ENCODE results near the gene F7. TPM values are rescaled to one million over a fixed set of nuclear protein-coding genes. Genes with fewer than 3 reads are reported as not detected.

The F7 gene
- total RNA-seq, 2 experiments from 2014 or later, result 0.29 to 0.56 TPM

DNA sequence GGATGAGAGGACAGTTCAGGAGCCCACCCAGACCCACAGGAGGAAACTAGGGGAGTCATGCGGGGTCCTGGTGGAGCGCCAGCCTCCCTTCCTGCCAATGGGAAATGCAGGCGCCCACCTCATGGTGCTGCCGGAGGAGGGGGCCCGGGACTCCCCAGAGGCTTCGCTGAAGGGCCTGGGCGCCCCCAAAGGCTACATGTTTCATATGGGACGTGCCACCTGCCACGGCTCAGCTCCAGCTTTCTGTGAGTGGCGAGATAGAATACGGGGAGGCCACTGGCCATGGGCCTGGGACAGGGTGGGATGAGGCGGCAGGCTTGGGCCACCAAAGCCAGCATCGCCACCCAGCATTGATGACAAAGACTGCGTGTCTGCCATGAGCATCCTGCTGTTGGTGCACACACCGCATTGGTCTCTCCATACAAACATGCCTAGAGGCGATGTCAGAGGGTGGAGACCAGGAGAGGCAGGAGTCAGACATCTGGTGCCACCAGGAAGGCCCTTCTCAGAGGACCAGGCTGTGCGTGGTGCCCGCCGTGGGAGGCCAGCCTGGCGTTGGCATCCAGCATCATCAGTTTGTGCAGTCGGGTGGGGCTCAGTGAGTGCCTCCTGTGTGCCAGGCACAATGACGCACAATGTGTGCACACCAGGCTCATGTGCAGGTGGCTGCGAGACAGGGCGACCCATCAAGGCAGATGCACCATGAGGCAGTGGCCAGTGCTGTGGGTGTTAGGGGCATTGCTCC lies 15.8 kb downstream of the F7 start:
- Mint-ChIP-seq H3K4me1 (ENCODE audit: low read depth) (no peaks in the 10 kb centered on the region), H3K27me3 (no peaks in the 10 kb centered on the region), H3K36me3 (no peaks in the 10 kb centered on the region), H3K9me3 (no peaks in the 10 kb centered on the region), H3K4me3 (no peak overlapping the region), H3K27ac (no peak overlapping the region)
- DNase-seq, result no peak
- ChIA-PET POLR2A (no interaction called here), CTCF (no interaction called here)
- intact Hi-C loops (cut with micrococcal nuclease), result no loop called here

DNA sequence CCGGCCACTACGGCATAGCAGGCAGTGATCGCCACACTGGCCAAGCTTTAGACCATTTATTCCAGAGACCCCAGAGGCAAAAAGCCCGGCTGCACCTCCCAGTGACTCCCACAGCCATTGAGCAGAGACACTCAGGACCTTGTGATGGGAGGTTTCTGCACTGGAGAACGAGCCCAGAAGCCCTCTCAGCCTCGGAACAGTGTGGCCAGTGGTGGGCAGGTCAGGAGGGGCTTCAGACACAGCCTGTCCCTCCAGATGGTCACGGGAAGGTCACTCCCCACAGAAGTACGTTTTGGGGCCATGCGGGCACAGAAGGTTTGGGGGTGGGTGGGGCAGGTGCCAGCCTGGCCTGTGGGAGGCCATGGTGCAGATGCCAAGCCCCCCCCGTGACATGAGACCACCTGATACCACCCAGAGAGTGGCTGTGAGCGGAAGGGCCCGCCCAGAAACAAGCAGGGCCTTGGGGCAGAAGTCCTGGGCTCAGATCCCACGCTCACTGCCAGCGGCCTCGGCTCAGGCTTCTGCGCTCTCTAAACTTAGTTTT lies 16.4 kb downstream of the F7 start:
- no peaks in the 10 kb centered on the region for H3K36me3 Mint-ChIP-seq
- DNase-seq, result no peak
- ChIA-PET CTCF (no interaction called here), POLR2A (no interaction called here)
- intact Hi-C loops (cut with micrococcal nuclease), result no loop called here
- H3K27me3 Mint-ChIP-seq, result no peaks in the 10 kb centered on the region
- H3K9me3 Mint-ChIP-seq, result no peaks in the 10 kb centered on the region
- H3K4me1 Mint-ChIP-seq (ENCODE audit: low read depth), result no peaks in the 10 kb centered on the region
- H3K4me3 Mint-ChIP-seq, result no peak overlapping the region
- no peak overlapping the region for H3K27ac Mint-ChIP-seq

- Mint-ChIP-seq H3K4me1 (ENCODE audit: low read depth) (no peaks in the 10 kb centered on the region), H3K36me3 (no peaks in the 10 kb centered on the region), H3K9me3 (no peaks in the 10 kb centered on the region), H3K4me3 (no peak within 1 kb of the TSS), H3K27me3 (peaks cover under 1% of the 10 kb centered on the region), H3K27ac (no peak within 1 kb of the TSS)
- no peak for DNase-seq
- ChIA-PET POLR2A (no interaction called here), CTCF (no interaction called here)
- intact Hi-C loops (cut with micrococcal nuclease), result no loop called here
Observed at GRCh38 chr13:113122550-113123225, 17.1 kb downstream of the F7 start, which contains the start of gene F10. Gene F10, plus strand, starts transcription at chr13:113122799. Its CDS starts 57 bp downstream, at chr13:113122856.

GRCh38 chr13:113123226-113124201 lies 17.9 kb downstream of the F7 start:
- Mint-ChIP-seq H3K9me3 (no peaks in the 10 kb centered on the region), H3K4me1 (ENCODE audit: low read depth) (no peaks in the 10 kb centered on the region), H3K36me3 (no peaks in the 10 kb centered on the region), H3K4me3 (no peak overlapping the region), H3K27me3 (peaks cover 3% of the 10 kb centered on the region), H3K27ac (no peak overlapping the region)
- CTCF ChIA-PET, result no interaction called here
- intact Hi-C loops (cut with micrococcal nuclease), result no loop called here
- DNase-seq, result no peak
- POLR2A ChIA-PET, result no interaction called here

GRCh38 chr13:113124211-113124970 lies 18.8 kb downstream of the F7 start:
- Mint-ChIP-seq H3K4me1 (ENCODE audit: low read depth) (peaks cover 4% of the 10 kb centered on the region), H3K9me3 (no peaks in the 10 kb centered on the region), H3K36me3 (no peaks in the 10 kb centered on the region), H3K27me3 (peaks cover 8% of the 10 kb centered on the region), H3K27ac (no peak overlapping the region), H3K4me3 (no peak overlapping the region)
- intact Hi-C loops (cut with micrococcal nuclease), result no loop called here
- CTCF ChIA-PET, result interaction anchor here (0.6 kb wide), 1 partner anchor 541 kb away, joined by 3 read pairs; no protein-coding TSS in a partner anchor
- DNase-seq, result no peak
- POLR2A ChIA-PET, result no interaction called here

- ChIA-PET CTCF (no interaction called here), POLR2A (no interaction called here)
- Mint-ChIP-seq H3K36me3 (no peaks in the 10 kb centered on the region), H3K4me1 (ENCODE audit: low read depth) (peaks cover 4% of the 10 kb centered on the region), H3K27ac (no peak overlapping the region), H3K4me3 (no peak overlapping the region), H3K27me3 (peaks cover 11% of the 10 kb centered on the region), H3K9me3 (no peaks in the 10 kb centered on the region)
- intact Hi-C loops (cut with micrococcal nuclease), result no loop called here
- no peak for DNase-seq
Observed at GRCh38 chr13:113125506-113126264, 20.1 kb downstream of the F7 start.

GRCh38 chr13:113126265-113127150 lies 20.9 kb downstream of the F7 start:
- ChIA-PET POLR2A (no interaction called here), CTCF (no interaction called here)
- H3K4me1 Mint-ChIP-seq (ENCODE audit: low read depth), result peaks cover 4% of the 10 kb centered on the region
- no peak overlapping the region for H3K27ac Mint-ChIP-seq
- H3K27me3 Mint-ChIP-seq, result peaks cover 11% of the 10 kb centered on the region
- intact Hi-C loops (cut with micrococcal nuclease), result no loop called here
- no peak for DNase-seq
- no peak overlapping the region for H3K4me3 Mint-ChIP-seq
- H3K36me3 Mint-ChIP-seq, result no peaks in the 10 kb centered on the region
- H3K9me3 Mint-ChIP-seq, result no peaks in the 10 kb centered on the region

DNA sequence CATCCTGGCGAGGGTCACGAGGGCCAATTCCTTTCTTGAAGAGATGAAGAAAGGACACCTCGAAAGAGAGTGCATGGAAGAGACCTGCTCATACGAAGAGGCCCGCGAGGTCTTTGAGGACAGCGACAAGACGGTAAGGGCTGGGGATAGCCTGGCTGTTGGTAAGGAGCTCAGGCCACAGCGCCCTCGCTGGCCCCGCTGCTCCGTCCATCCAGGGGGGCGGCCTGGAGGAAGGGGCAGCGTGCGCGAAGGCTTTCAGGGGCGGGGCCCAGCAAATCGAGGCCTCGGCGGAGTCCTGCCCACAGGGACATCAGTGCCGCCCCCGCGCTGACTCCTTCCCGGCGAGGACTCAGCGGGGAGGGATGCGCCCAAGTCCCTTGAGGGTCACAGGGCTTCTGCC lies 23.9 kb downstream of the F7 start:
- POLR2A ChIA-PET, result no interaction called here
- Mint-ChIP-seq H3K9me3 (no peaks in the 10 kb centered on the region), H3K4me1 (ENCODE audit: low read depth) (peaks cover 4% of the 10 kb centered on the region), H3K4me3 (no peak overlapping the region), H3K27me3 (peaks cover 11% of the 10 kb centered on the region), H3K27ac (no peak overlapping the region), H3K36me3 (no peaks in the 10 kb centered on the region)
- no peak for DNase-seq
- intact Hi-C loops (cut with micrococcal nuclease), result no loop called here
- CTCF ChIA-PET, result no interaction called here

DNA sequence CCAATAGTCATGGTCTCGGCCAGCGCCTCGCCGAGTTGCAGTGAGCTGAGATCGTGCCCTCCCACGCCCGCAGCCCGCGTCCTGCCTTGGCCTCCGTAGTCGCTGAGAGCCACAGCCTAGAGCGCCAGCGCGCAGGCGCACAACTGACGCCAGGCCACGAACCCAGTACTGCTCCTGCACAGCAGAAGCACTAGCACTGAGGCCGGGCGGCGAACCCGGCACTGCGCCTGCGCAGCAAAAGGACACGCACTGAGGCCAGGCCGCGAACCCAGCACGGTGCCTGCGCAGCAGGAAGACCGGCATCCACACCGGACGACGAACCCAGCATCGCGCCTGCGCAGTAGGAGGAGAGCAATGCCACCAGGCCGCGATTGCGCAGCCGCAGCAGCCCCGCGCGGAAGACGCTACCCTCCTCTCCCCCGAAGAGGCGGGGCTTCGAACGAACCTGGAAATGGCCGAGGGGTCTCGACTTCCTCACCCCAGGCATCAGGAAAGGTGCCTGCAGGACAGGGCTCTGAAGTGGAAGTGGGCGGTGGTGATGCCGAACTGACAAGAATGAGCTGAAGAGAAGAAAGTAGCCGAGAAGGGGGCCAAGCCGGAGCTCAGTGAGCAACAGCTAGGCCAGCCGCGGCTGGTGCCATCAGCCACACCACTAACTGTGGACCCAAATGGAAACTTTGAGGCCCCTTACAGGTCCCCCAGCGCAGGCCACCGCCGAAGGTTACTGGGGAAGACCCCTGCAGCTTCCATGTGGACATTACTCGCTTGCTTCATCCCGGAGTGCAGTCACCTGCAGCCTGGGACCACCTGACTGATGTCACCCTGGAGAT lies 24.5 kb downstream of the F7 start:
- H3K27me3 Mint-ChIP-seq, result peaks cover 11% of the 10 kb centered on the region
- peak; percentile 69 for DNase-seq
- H3K27ac Mint-ChIP-seq, result no peak overlapping the region
- H3K4me1 Mint-ChIP-seq (ENCODE audit: low read depth), result peaks cover 4% of the 10 kb centered on the region
- H3K4me3 Mint-ChIP-seq, result peak overlapping the region; percentile 43
- intact Hi-C loops (cut with micrococcal nuclease), result no loop called here
- ChIA-PET POLR2A (no interaction called here), CTCF (no interaction called here)
- H3K9me3 Mint-ChIP-seq, result no peaks in the 10 kb centered on the region
- no peaks in the 10 kb centered on the region for H3K36me3 Mint-ChIP-seq

DNA sequence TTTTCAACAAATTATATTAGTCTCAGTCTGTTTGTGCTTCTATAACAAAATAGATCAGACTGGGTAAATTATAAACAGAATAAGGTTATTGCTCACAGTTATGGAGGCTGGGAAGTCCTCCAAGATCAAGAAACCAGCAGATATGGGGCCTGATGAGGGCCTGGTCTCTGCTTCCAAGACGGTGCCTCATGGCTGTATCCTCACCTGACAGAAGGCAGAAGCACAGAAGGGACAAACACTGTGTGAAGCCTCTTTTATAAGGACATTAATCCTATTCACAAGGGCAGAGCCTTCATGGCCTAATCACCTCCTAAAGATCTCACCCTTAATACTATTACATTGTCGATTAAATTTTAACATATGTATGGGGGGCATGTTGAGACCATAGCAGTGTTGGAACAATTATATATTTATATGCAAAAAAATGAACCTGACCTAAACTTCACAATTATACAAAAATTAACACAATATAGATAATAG lies 29.7 kb downstream of the F7 start:
- Mint-ChIP-seq H3K4me3 (no peak overlapping the region), H3K9me3 (no peaks in the 10 kb centered on the region), H3K27me3 (no peaks in the 10 kb centered on the region), H3K4me1 (ENCODE audit: low read depth) (no peaks in the 10 kb centered on the region), H3K36me3 (no peaks in the 10 kb centered on the region), H3K27ac (no peak overlapping the region)
- POLR2A ChIA-PET, result no interaction called here
- CTCF ChIA-PET, result no interaction called here
- intact Hi-C loops (cut with micrococcal nuclease), result no loop called here
- no peak for DNase-seq
